ENCODE measurements around the gene EVL. TPM values are rescaled to one million over a fixed set of nuclear protein-coding genes. Genes with fewer than 3 reads are reported as not detected.
A peak's percentile ranks its signal among the peaks of the same experiment; 100 is the strongest.

The EVL gene
- total and polyA plus RNA-seq, 2 of the 8 experiments (the other 6 are each of a cell fraction or from before 2014, with no cell fraction given), result 30.7 to 64.6 TPM

- no peak overlapping the region for H3K9ac ChIP-seq (replicated peaks in 1 of 4; ENCODE audit: extremely low read depth in 1 of 4, low read depth in 3 of 4, low read length in 3 of 4)
- H4K91ac ChIP-seq (replicated peaks; ENCODE audit: insufficient read length, low read length), result no peak overlapping the region
- DNase-seq (ENCODE audit: low read depth in 1 of 2, low spot score in 2 of 2) (no peak), FAIRE-seq (no peak)
- H2BK5ac ChIP-seq (ENCODE audit: low read depth, low read length), result no peak overlapping the region
- H3K79me1 ChIP-seq (ENCODE audit: low read depth, low read length), result no peaks in the 10 kb centered on the region; the same call in 1 of the 2 replicates
- no peaks in the 10 kb centered on the region; a peak in 1 of 8 replicates for H3K36me3 ChIP-seq (ENCODE audit: control insufficient read depth in 2 of 4, insufficient read depth in 4 of 4, low read length in 3 of 4)
- no peaks in the 10 kb centered on the region for H3K4me1 ChIP-seq (replicated peaks in 1 of 4; ENCODE audit: control insufficient read depth in 3 of 4, insufficient read depth in 4 of 4, low read length in 3 of 4)
- no peak overlapping the region for H3K18ac ChIP-seq (ENCODE audit: extremely low read depth, low read length)
- no peak overlapping the region for H2AK5ac ChIP-seq (ENCODE audit: low read depth, low read length)
- H4K5ac ChIP-seq (ENCODE audit: insufficient read length, low read depth, low read length), result no peak overlapping the region
- H2BK15ac ChIP-seq (ENCODE audit: low read length), result no peak overlapping the region
- H3K23me2 ChIP-seq (ENCODE audit: low read depth, low read length), result no peaks in the 10 kb centered on the region
- H3K27me3 ChIP-seq (replicated peaks in 1 of 4; ENCODE audit: control insufficient read depth in 3 of 4, extremely low read depth in 1 of 4, insufficient read depth in 3 of 4, low read length in 3 of 4), result no peaks in the 10 kb centered on the region
- no peak overlapping the region for H3K14ac ChIP-seq (ENCODE audit: insufficient read length)
- H2BK12ac ChIP-seq (ENCODE audit: low read depth, low read length), result 0 out of 2 replicates have a peak overlapping the region, but pooled peaks have one; percentile 39
- peak overlapping the region; percentile 83; the same call in 1 of the 2 replicates for H4K8ac ChIP-seq (ENCODE audit: extremely low read depth, insufficient read depth, low read length)
- H3K23ac ChIP-seq (ENCODE audit: insufficient read length), result no peak overlapping the region
- no peak overlapping the region for H3K4me2 ChIP-seq (ENCODE audit: insufficient read depth in 1 of 2, low read depth in 2 of 2, low read length in 2 of 2)
- H2AFZ ChIP-seq (ENCODE audit: low read length), result no peak overlapping the region
- H3K9me3 ChIP-seq (ENCODE audit: insufficient read depth in 2 of 2, low read depth in 1 of 2, low read length in 1 of 2), result no peaks in the 10 kb centered on the region
- no peaks in the 10 kb centered on the region for H3K79me2 ChIP-seq (ENCODE audit: control insufficient read depth in 1 of 2, insufficient read depth in 2 of 2, low read length in 2 of 2)
- no peak for TF ChIP-seq TAF7 (optimal IDR thresholded peaks at IDR 0.05; ENCODE audit: borderline replicate concordance, low read depth, low read length)
- TF ChIP-seq USF2 (IDR thresholded peaks at IDR 0.05; ENCODE audit: low read length), result no peak
- TF ChIP-seq ZNF274 (IDR thresholded peaks at IDR 0.05; ENCODE audit: borderline replicate concordance, extremely low read depth, low read length), result no peak
- TF ChIP-seq YY1 (IDR thresholded peaks at IDR 0.05; ENCODE audit: low read depth, low read length), result no peak
- no peak for TF ChIP-seq CBX8 (IDR thresholded peaks at IDR 0.05; ENCODE audit: borderline replicate concordance, low read depth, low read length)
- no peak for TF ChIP-seq SIN3A (conservative IDR thresholded peaks at IDR 0.05 in 1 of 2, IDR thresholded peaks at IDR 0.05 in 1 of 2; ENCODE audit: low read depth in 1 of 2, low read length in 2 of 2)
- TF ChIP-seq RNF2 (IDR thresholded peaks at IDR 0.05; ENCODE audit: borderline replicate concordance, low read depth, low read length, missing control alignments, poor library complexity, severe bottlenecking), result no peak
- TF ChIP-seq SP4 (IDR thresholded peaks at IDR 0.05; ENCODE audit: low read length), result no peak
- no peak for TF ChIP-seq POLR2A (IDR thresholded peaks at IDR 0.05; ENCODE audit: control extremely low read depth in 1 of 2, low read depth in 2 of 2, low read length in 2 of 2)
- TF ChIP-seq RFX5 (IDR thresholded peaks at IDR 0.05; ENCODE audit: borderline replicate concordance, low read depth, low read length), result no peak
- TF ChIP-seq SP1 (IDR thresholded peaks at IDR 0.05; ENCODE audit: low read depth, low read length), result no peak
- TF ChIP-seq EZH2 (IDR thresholded peaks at IDR 0.05; ENCODE audit: low read depth, low read length, severe bottlenecking), result no peak
- WGBS, 2 experiments (ENCODE audit: extremely low coverage in 1 of 2, insufficient coverage in 1 of 2, insufficient read length in 1 of 2, insufficient replicate concordance in 2 of 2, low coverage in 1 of 2, low lambda C conversion rate in 2 of 2, missing lambda C conversion rate in 1 of 2), result 91% methylated on average over 5 of the region's 6 CpGs; no CpG with 5 or more reads in 1 of the 2 experiments
- no peak overlapping the region for H3K27ac ChIP-seq (ENCODE audit: low read depth, low read length)
- ChIA-PET CTCF (ENCODE audit: partially characterized antibody) (interaction anchor here (0.7 to 12.1 kb wide), 9 partner anchors 10 to 86 kb away, joined by 3 to 104 read pairs (median 5); no protein-coding TSS in a partner anchor), POLR2A (ENCODE audit: partially characterized antibody) (no interaction called here)
- H3K4ac ChIP-seq (replicated peaks; ENCODE audit: insufficient read length, low read depth, low read length), result no peak overlapping the region
- H3K4me3 ChIP-seq (ENCODE audit: extremely low read depth in 1 of 4, insufficient read depth in 2 of 4, low read depth in 3 of 4, low read length in 4 of 4), result no peak overlapping the region
- no peak overlapping the region for H2BK20ac ChIP-seq (ENCODE audit: low read length)
- H2BK120ac ChIP-seq (replicated peaks; ENCODE audit: low read depth, low read length), result no peak overlapping the region
- H4K20me1 ChIP-seq (replicated peaks in 1 of 2; ENCODE audit: control insufficient read depth in 1 of 2, insufficient read depth in 2 of 2, low read length in 2 of 2), result peaks cover 0 to 8% of the 10 kb centered on the region in 2 experiments
- no peak overlapping the region for H3K56ac ChIP-seq (replicated peaks; ENCODE audit: insufficient read length, low read depth, low read length)
Observed at GRCh38 chr14:100110816-100111215, 45.6 kb downstream of the EVL start.

All from H1 (cell line).